ENCODE results near the gene UNC5B. TPM values are rescaled to one million over a fixed set of nuclear protein-coding genes. Genes with fewer than 3 reads are reported as not detected.
"Not testable (repeated sequence)": the region's sequence is repeated elsewhere in the genome, so short reads cannot be mapped to it uniquely, and the experiment has no call there.

The UNC5B gene
- total RNA-seq, 1 experiment from 2014 or later: 14.4 TPM

DNA sequence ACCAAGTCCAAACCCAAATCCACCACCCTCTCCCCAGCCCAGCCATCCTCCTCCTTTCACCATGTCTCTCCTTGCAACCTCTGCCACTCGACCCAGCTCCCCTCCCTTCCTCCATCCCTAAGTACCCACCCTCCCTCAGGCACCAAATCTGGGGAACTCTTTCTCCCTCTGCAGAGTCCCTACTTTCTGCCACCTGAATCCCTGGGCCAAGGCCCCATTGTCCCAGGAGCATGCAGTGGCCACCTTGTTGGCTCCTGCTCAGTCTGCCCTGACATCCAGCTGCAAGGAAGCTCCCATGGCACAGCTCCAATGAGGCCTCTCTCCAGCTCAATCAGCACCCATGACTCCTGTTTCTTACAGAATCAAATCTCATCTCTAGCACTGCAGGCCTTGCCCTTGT lies 5.5 kb upstream of the UNC5B start:
- in situ Hi-C loops (cut with HindIII; ENCODE audit: low sequenced_read_pairs): no loop called here
- DNase-seq (ENCODE audit: low spot score): no peak

DNA sequence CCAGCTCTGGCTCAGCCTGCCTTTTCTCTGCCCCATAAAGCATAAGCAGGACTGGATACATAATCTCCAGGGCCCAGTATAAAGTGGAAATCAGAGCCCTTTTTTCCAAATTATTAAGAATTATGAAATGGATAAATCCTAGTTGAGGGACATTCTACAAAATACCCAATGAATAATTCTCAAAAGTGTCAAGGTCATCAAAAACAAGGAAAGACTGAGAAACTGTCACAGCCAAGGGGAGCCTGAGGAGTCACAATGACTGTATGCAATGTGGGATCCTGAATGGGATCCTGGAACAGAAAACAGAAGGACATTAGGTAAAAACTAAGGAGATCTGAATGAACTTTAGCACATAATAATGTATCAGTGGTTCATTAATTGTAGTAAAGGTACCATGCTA lies 4.8 kb upstream of the UNC5B start:
- in situ Hi-C loops (cut with HindIII; ENCODE audit: low sequenced_read_pairs): no loop called here
- no peak for DNase-seq (ENCODE audit: low spot score)

DNA sequence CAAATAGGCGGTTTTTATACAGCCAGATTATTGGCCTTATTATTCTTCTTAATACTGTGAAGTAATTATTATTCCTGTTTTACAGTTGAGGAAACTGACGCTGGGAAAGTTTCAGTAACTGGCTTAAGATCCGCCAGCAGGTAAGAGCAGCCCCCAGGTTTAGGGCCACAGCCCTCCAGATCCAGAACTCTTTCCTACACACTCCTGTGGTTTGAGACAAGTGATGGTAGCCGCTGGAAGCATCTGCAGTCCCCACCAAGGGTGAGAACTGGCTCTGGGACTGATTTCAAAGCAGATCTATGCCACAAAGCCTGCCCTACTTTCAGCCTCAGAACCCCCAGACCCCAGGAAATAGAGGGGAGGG lies 3.0 kb upstream of the UNC5B start:
- peak; percentile 7 for DNase-seq (ENCODE audit: low spot score)

DNA sequence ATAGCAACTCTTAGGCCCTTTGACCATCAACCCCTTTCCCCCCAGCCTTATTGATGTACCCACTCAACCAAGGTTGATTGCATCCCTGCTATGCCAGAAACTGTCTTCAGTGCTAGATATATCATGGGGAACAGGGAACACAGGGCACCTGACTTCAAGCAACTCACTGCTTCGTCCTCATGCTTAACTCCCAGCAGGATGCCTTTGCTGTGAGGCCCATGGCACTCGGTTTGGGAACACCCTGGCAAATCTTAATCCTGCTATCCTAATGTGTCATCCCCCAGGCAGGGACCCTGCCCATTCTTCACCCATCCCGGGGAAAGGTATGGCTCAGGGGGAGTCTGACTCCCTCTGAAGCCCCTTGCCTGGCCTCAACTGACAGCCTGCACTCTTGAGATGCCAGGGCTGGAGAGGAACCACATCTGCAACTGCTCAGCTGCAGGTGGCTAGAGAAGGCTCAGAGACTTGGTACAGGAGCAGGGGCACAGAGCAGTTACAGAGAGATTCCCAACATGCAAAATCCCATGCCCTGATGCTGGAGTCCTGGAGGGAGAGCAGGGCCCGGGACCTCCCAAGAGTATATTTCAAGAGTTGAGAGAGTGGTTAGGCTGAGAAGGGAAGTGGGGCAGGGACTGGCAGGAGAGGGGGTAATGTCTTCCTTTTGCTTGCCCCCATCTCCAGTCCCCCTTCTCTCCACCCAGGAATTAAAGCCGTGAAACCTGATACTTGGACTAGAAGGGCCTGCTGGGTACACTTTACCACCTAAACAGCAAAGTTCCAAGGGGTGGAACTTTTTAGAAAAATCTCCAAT lies 2.4 kb upstream of the UNC5B start:
- in situ Hi-C loops (cut with HindIII; ENCODE audit: low sequenced_read_pairs): no loop called here
- DNase-seq (ENCODE audit: low spot score): peak; percentile 1

More for the DNA sequence above, 3.0 kb upstream of the UNC5B start:
- in situ Hi-C loops (cut with HindIII; ENCODE audit: low sequenced_read_pairs): no loop called here

DNA sequence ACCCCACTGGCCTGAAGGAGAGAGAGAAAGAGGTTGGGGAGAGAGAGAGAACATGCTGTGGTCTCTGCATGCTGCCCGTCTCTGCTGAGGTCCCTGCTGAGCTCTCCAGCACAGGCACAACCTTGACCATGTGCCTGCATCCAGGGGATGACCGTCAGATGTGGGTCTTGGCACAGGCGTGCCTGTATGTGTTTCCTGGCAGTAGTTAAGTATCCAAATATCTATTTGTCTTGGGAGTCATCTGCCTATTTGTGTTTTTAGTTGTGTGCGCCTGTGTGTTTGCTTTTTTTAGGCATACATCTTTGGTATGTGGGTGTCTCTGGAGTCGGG lies 1.9 kb upstream of the UNC5B start:
- DNase-seq (ENCODE audit: low spot score): no peak
- in situ Hi-C loops (cut with HindIII; ENCODE audit: low sequenced_read_pairs): no loop called here

DNA sequence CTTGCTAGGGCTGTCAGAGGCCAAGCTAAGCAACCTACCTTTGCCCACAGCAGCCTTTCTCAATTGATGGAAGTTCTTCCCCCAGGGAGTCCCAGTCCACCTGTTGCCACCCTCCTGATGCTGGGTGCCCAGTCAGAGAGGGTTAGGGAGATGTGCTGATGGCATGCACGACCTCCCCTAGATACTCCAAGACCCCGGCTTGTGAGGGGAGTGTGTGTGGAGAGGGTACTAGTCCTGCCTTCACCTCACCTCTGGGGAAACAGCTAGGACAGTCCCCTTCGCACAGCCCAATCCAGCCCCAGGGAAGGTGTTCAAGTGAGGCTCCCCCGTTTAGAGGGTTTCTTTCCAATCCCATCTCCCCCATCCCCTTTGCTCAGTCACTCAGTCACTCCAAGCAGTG lies 1.3 kb upstream of the UNC5B start:
- DNase-seq (ENCODE audit: low spot score): no peak
- in situ Hi-C loops (cut with HindIII; ENCODE audit: low sequenced_read_pairs): no loop called here

DNA sequence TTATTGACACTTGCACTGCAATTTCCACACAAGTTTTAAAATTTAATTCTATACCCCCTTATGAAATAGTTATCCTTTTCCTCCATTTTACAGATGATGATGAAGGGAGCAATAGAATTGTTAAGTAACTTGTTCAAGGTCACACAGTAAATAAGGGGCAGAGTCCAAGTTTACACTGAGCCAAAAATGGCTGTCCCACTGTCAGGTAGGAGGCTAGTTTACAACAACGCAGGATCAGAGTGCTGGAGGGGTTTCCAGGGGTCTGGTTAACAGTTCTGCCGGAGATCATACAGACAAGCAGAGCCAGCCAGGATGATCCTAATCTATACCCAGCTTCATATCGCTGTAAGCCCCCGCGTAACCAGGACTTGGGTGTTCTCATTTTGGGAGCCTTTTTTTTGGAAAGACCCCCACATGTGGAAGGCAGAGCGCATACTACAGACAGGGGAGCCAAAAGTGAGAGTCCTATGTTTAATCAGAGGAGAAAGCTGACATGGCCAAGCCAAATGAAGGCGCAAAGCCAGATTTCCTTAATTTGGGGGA lies 524 bp upstream of the UNC5B start:
- DNase-seq (ENCODE audit: low spot score): no peak
- in situ Hi-C loops (cut with HindIII; ENCODE audit: low sequenced_read_pairs): no loop called here

DNA sequence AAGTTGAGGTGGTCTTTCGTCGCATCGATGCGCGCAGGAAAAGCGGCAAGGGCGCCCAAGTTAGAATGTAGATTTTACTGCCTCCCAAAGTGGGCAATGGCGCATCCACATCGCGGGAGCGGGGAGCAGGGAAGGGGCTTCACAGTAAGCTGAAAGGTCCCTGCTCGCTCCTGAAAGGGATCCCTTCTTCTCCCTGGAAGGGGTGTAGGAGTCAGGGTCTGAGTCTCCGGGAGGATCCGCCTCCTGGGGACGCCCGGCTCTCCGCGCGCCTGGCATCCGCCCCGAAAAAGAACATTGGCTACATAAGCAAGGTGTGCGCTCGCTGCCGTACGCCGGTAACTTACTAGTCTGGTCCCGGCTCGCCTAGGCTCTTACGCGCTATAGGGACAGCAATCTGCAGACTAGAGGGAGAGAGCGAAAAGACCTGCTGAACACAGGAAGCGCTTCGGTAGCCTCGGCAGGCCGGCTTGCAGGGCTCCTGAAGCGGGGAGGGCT lies 804 bp downstream of the UNC5B start:
- DNase-seq (ENCODE audit: low spot score): peak; percentile 83
- in situ Hi-C loops (cut with HindIII; ENCODE audit: low sequenced_read_pairs): no loop called here

DNA sequence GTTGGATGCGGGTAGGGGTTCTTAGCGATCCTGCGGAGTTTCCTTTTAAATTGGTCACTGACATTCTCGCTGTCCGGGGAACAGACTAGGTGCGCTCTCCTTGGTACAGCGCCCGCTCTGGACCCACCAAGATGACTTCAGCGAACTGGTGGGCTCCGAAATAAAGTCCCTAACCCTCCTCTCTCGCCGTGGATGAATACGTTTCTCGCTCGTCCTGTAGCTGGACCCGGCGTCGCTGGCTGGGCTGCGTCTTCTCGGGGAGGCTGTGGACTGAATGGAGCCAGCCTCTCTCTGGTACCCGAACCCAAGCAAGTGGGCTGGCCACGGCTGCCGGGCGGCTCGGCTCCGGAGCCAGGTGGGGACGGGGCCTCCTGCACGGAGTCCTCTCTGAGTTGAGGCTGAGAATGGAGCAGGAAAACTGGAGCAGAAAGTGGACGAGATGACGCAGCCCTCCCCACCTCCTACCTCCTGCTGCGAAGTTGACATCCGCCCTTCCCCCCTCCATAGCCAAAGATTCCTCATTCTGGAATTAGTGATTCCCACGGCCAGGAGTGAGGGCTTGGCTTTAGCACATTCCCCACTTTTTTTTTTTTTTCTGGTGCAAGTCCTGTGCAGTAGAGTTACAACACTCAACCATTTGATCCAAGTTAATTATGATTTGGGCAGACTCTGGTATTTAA lies 1.5 kb downstream of the UNC5B start:
- peak; percentile 72 for DNase-seq (ENCODE audit: low spot score)
- in situ Hi-C loops (cut with HindIII; ENCODE audit: low sequenced_read_pairs): no loop called here

DNA sequence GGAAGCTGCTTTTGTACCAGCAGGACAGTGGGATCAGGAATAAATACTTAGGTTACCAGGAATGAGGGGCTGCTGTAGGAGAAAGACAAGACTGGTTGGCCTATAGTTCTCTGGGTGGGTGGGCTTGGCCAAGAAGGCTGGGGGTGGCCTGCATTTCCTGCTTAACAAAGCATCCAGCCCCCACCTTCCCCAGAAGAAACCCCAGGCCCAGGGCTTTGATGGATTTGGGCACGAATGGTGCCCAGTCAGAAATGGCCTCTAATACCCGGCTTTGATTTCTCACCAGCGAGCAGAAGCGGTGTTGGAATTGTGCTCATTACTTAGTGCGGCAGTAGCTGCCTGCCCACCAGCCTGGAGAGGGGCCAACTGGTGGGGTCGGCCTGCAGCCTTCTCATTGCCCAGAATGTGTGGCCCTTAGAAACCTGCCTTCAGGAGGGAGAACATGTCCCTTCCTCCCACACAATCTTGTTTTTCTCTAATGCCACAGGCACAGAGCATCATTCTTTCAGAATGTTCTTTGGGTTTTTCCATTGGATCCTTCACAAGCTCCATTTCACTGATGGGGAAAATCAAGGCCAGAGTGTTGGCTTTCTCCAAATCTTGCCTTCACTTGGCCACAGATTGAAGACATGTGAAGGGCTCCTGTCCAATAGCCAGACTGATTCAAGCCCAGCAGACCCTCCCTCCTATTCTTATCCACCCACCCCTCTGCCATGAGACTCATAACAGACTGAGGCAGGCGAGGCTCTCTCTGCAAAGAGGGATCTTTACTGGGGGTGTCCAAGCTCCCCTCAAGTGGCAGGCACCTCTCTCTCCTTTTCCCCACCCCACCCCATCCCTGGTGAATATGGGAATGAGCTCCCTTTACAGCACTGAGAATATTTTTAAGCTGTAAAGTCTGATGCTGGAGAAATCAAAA lies 2.5 kb downstream of the UNC5B start:
- in situ Hi-C loops (cut with HindIII; ENCODE audit: low sequenced_read_pairs): no loop called here
- DNase-seq (ENCODE audit: low spot score): peak; percentile 10

DNA sequence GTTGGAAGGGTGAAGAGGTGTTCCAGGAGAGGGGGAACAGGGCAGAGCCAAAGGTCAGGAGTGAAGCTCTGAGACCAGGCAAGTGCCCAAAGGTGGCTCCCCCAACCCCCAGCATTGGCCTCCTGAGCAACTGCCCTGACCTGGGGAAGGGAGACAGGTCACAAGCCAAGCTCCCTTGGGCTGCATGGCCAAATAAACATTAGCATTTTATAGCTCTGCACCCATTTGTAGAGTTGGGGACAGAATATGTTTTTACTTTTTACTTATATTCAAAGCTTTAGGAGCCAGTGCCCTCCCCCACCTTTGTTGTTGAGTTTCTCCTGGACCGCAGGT lies 4.0 kb downstream of the UNC5B start:
- in situ Hi-C loops (cut with HindIII; ENCODE audit: low sequenced_read_pairs): no loop called here
- DNase-seq (ENCODE audit: low spot score): no peak

DNA sequence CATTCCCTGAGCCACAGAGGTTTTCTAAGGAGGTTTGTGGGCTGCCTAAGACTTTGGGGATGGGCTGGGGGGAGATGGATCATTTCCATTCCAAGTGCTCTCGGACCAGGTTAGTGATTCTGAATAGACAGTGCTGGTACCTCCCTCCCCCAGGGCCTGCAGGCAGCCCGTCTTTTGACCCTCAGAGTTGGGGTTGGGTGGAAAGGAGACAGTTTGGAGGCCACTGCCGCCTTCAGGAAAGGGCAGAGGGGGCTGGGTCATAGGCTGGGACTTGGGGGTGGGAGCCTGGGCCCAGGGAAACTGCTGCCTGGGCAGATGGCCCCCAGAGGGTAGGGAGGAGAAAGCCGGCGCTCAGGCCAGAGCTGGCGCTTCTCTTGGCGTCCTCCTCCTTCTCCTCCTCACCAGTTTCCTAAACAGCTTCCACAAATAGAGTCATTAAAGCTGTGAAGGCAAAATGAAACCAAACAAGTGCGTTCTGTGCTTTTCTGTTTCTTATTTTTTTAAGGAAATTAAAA lies 4.4 kb downstream of the UNC5B start:
- peak; percentile 45 for DNase-seq (ENCODE audit: low spot score)
- in situ Hi-C loops (cut with HindIII; ENCODE audit: low sequenced_read_pairs): no loop called here

DNA sequence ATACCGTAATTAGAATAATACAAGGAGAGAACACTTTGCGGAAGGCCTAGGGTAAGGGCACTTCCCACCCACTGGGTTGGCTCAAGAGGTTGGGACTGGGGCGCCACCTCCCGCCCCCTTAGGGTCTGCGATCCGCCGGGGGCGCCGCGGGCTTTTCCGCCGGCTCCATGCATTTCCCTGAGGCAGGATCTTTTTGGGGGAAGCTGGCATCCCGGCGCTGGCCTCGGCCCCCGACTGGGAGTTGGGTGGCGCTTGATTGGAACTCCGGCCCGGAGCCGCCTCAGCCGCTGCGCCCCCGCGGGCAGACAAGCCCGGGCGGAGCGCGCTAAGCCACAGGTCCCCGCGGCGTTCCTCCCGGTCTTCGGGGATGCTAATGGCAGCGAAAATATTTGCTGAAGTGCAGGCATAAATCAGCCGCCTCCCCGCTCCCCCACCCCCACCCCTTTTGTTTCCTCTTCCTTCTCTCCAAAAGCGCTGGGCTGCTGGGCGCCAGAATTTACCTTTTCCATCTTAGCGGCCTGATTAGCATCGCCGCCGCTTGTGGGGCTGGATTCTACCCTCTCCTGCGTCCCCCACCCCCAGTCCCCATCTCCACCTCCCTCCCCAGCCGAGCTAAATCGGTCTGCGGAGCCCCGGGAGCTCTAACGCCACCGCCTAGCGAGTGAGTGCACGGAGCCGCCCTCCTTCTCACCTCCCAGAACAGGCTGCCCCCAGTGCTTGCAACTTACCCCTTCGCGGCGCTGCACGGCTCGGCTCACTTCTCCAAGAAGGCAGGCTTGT lies 5.1 kb downstream of the UNC5B start:
- peak; percentile 68 for DNase-seq (ENCODE audit: low spot score)
- in situ Hi-C loops (cut with HindIII; ENCODE audit: low sequenced_read_pairs): no loop called here

DNA sequence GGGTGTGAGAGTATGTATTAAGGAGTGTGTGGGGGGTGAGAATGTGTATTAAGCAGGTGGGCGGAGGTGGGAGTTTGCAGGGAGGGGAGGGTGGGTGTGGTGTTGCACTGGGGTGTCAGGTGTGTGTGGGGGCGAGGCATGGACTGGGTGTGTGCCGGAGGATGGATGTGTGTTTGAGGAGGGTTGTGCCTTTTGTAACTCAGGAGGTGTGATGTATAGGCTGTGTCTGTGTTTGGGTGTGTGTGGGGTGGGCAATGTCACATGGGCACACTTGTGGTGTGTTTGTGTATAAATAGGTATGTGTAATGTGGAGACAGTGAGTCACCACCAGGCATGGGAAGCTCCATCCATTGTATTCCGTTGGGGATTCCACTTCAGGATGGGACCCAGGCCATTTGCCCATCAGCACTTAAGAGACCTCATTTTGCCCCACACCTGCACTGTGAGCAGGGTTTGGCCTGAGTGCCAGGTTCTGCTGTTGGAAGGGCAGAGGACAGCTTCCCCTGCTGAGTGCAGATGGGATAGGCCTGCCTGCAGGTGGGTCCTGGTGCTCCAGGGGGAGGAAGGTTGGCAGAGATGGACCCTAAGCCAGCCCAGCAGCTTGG lies 5.8 kb downstream of the UNC5B start:
- DNase-seq (ENCODE audit: low spot score): peak; percentile 41
- in situ Hi-C loops (cut with HindIII; ENCODE audit: low sequenced_read_pairs): no loop called here

DNA sequence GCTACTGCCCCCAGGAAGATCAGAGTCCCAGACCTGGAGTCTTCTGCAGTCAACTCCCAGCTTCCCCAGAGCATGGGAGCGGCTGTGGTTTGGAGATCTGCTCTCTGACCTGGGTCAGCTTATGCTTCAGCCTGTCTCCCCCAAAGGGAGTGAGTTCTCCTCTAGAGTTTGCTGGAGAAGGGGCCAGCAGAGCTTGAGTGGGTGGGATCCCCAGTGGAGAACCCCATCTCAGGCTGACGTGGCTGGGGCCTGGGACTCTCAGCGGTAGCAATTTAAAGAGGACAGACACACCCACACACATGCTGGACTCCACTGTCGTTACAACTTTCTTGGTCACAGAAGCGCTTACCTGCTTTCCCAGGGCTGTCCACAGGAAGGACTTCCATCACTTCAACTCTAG lies 6.3 kb downstream of the UNC5B start:
- in situ Hi-C loops (cut with HindIII; ENCODE audit: low sequenced_read_pairs): no loop called here
- DNase-seq (ENCODE audit: low spot score): peak; percentile 32

DNA sequence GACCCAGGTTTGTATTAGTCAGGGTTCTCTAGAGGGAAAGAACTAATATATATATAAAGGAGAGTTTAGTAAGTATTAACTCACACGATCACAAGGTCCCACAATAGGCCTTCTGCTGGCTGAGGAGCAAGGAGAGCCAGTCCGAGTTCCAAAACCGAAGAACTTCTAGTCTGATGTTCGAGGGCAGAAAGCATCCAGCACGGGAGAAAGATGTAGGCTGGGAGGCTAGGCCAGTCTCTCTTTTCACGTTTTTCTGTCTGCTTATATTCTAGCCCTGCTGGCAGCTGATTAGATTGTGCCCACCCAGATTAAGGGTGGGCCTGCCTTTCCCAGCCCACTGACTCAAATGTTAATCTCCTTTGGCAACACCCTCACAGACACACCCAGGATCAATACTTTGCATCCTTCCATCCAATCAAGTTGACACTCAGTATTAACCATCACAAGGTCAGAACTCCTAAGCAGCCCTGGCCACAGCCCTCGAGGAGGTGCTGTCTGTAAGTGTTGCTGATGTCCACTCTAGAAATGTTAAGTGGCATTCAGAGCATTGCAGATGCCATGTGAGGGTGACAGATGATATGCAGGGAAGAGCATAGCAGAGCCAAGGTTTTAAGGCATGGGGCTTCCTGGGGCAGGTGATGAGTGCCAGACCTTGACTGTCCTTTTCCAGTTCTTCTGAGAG lies 7.0 kb downstream of the UNC5B start:
- peak; percentile 53 for DNase-seq (ENCODE audit: low spot score)
- in situ Hi-C loops (cut with HindIII; ENCODE audit: low sequenced_read_pairs): not testable (repeated sequence)

DNA sequence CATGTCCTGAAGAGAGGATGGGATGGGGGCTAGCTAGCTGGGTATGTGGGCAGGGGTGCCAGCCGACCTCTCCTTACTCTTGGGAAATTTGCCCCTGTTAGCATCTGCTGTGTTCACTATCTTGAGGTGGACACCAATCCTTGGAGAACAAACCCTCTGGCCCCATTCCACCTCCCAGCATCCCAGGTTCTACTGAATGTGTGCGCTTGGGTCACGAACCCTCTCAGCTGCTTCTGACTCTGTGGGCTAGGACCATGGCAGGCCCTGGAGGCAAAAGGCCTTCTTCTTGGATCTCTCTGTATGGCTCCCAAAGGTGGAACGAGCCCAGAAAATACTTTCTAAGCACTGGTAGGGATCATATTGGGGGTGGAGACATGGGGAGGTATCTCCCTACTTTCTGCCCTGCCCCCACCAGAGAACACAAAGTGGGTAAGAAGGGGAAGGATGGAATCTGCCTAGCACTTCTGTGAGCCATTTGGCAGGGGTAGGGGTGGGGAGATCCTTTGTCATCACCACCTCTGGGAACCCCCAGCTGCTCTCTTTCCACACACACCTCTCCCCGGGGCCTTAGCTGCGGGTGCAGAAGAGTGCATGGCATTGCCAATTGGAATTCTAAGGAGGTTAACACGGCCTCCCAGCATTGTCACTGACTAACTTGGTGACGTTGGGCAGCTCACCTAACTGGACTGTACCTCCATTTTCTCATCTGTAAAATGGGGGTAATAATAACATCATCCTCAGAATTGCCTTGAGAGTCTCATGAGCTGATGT lies 7.7 kb downstream of the UNC5B start:
- in situ Hi-C loops (cut with HindIII; ENCODE audit: low sequenced_read_pairs): no loop called here
- DNase-seq (ENCODE audit: low spot score): peak; percentile 16
